ENCODE results near the gene ACAD11. TPM values are rescaled to one million over a fixed set of nuclear protein-coding genes. Genes with fewer than 3 reads are reported as not detected.

Gene ACAD11
- total RNA-seq, 1 experiment from 2014 or later, result 12.6 TPM

DNA sequence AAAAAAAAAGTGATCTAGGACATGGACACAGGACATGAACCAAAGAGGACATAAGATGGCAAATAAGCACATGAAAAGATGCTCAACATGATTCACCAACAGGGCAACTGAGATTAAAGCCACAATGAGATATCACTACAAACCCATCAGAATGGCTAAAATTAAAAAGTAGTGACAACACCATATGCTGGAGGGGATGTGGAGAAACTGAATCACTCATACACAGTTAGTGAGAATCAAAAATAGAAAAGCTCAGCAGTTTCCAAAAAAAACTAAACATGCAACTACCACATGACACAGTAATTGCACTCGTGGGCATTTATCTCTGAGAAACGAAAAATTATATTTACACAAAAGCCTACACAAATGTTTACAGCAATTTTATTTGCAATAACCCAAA, 90.5 kb downstream of the ACAD11 start:
- TF ChIP-seq REST (IDR thresholded peaks at IDR 0.05; ENCODE audit: low read depth) (no peak), EZH2 (IDR thresholded peaks at IDR 0.05) (no peak), SIN3A (IDR thresholded peaks at IDR 0.05; ENCODE audit: low read depth) (no peak), EZH2phosphoT487 (IDR thresholded peaks at IDR 0.05; ENCODE audit: borderline replicate concordance) (no peak)
- no peak overlapping the region for H2AFZ ChIP-seq (ENCODE audit: low read depth, low read length, poor library complexity, severe bottlenecking)
- ChIA-PET CTCF (no interaction called here), RAD21 (ENCODE audit: low non-redundant PET in 1 of 2, low total read pairs in 2 of 2, uncharacterized antibody in 2 of 2, unreplicated experiment in 2 of 2) (no interaction called here), POLR2A (no interaction called here)
- H3K9ac ChIP-seq (ENCODE audit: low read length), result no peak overlapping the region
- H3K9me3 ChIP-seq (ENCODE audit: control insufficient read depth in 1 of 2, insufficient read depth in 1 of 2, low read depth in 1 of 2, low read length in 2 of 2), result no peaks in the 10 kb centered on the region
- BruUV-seq (replicated peaks), result no TSS peak
- no peak overlapping the region for H3K4me2 ChIP-seq (ENCODE audit: low read length)
- ATAC-seq, result no peak
- intact Hi-C loops (cut with micrococcal nuclease), result no loop called here
- no peaks in the 10 kb centered on the region for H3K9me2 ChIP-seq (ENCODE audit: insufficient read depth)
- H3K4me3 ChIP-seq (replicated peaks in 1 of 2; ENCODE audit: low read depth in 1 of 2, low read length in 2 of 2), result no peak overlapping the region
- H3K79me2 ChIP-seq (ENCODE audit: insufficient read depth, low read length), result no peaks in the 10 kb centered on the region
- no peak overlapping the region for H3K27ac ChIP-seq (ENCODE audit: low read depth, low read length)
- no peaks in the 10 kb centered on the region for H4K20me1 ChIP-seq (ENCODE audit: insufficient read depth)
- no peaks in the 10 kb centered on the region for H3K36me3 ChIP-seq (ENCODE audit: control insufficient read depth in 1 of 2, insufficient read depth in 2 of 2, low read length in 2 of 2)
- no peaks in the 10 kb centered on the region for H3K27me3 ChIP-seq (ENCODE audit: insufficient read depth, low read length)
- no peak for DNase-seq (ENCODE audit: low read depth, low spot score)
- H3K4me1 ChIP-seq (ENCODE audit: control insufficient read depth in 1 of 2, insufficient read depth in 2 of 2, low read length in 2 of 2), result no peaks in the 10 kb centered on the region

GRCh38 chr3:132568422-132568821, 91.2 kb downstream of the ACAD11 start:
- BruUV-seq (replicated peaks), result no TSS peak
- Histone ChIP-seq H3K27me3 (ENCODE audit: insufficient read depth, low read length) (no peaks in the 10 kb centered on the region), H3K79me2 (ENCODE audit: insufficient read depth, low read length) (no peaks in the 10 kb centered on the region), H2AFZ (ENCODE audit: low read depth, low read length, poor library complexity, severe bottlenecking) (no peak overlapping the region), H4K20me1 (ENCODE audit: insufficient read depth) (no peaks in the 10 kb centered on the region), H3K9ac (ENCODE audit: low read length) (no peak overlapping the region), H3K4me1 (ENCODE audit: control insufficient read depth in 1 of 2, insufficient read depth in 2 of 2, low read length in 2 of 2) (no peaks in the 10 kb centered on the region), H3K4me2 (ENCODE audit: low read length) (no peak overlapping the region), H3K4me3 (replicated peaks in 1 of 2; ENCODE audit: low read depth in 1 of 2, low read length in 2 of 2) (no peak overlapping the region), H3K9me3 (ENCODE audit: control insufficient read depth in 1 of 2, insufficient read depth in 1 of 2, low read depth in 1 of 2, low read length in 2 of 2) (no peaks in the 10 kb centered on the region), H3K27ac (ENCODE audit: low read depth, low read length) (no peak overlapping the region), H3K9me2 (ENCODE audit: insufficient read depth) (no peaks in the 10 kb centered on the region), H3K36me3 (ENCODE audit: control insufficient read depth in 1 of 2, insufficient read depth in 2 of 2, low read length in 2 of 2) (no peaks in the 10 kb centered on the region)
- ChIA-PET CTCF (no interaction called here), RAD21 (ENCODE audit: low non-redundant PET in 1 of 2, low total read pairs in 2 of 2, uncharacterized antibody in 2 of 2, unreplicated experiment in 2 of 2) (no interaction called here), POLR2A (no interaction called here)
- intact Hi-C loops (cut with micrococcal nuclease), result no loop called here
- TF ChIP-seq EZH2 (IDR thresholded peaks at IDR 0.05) (no peak), SIN3A (IDR thresholded peaks at IDR 0.05; ENCODE audit: low read depth) (no peak), SRF (IDR thresholded peaks at IDR 0.05; ENCODE audit: low read depth) (no peak), CTCF (IDR thresholded peaks at IDR 0.05 in 2 of 3, conservative IDR thresholded peaks at IDR 0.05 in 1 of 3; ENCODE audit: borderline replicate concordance in 1 of 3, insufficient read depth in 1 of 3, low read depth in 2 of 3, low read length in 2 of 3) (no peak)
- TF ChIP-seq, protein P1, sequence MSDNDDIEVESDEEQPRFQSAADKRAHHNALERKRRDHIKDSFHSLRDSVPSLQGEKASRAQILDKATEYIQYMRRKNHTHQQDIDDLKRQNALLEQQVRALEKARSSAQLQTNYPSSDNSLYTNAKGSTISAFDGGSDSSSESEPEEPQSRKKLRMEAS (IDR thresholded peaks at IDR 0.05), result no peak
- ATAC-seq (no peak), DNase-seq (ENCODE audit: low read depth, low spot score) (no peak)

Measured in HCT116 (cell line).